GM13976 (cell line): Measurements from ENCODE around the gene ZNF385B.
A peak's percentile ranks its signal among the peaks of the same experiment; 100 is the strongest.

Source experiments
- DNase-seq: peaks from one replicate; pipeline ENCODE4 v3.0.0; 2012; ENCODE audit warnings: low spot score
- in situ Hi-C: fragments of 300-500 bp; cut with MboI; formaldehyde crosslinking; loops from one replicate; pipeline ENCODE4 v1.12.0; 2022; ENCODE audit warnings: low sequenced_read_pairs, mixed read lengths, inconsistent platforms; ENCODE audit not compliant: unreplicated experiment
- TF ChIP-seq, protein P1 (sequence below): IDR thresholded peaks from 2 replicates; pipeline ENCODE4 v1.5.1; 2012; ENCODE audit warnings: borderline replicate concordance, mild to moderate bottlenecking; ENCODE audit not compliant: insufficient read depth; ENCODE audit errors: extremely low read depth, missing control alignments, control extremely low read depth

Gene ZNF385B

GRCh38 chr2:179769323-179769722 lies 92.1 kb downstream of the ZNF385B start:
- in situ Hi-C loops: no loop called here
- no peak for DNase-seq
- TF ChIP-seq, protein P1, sequence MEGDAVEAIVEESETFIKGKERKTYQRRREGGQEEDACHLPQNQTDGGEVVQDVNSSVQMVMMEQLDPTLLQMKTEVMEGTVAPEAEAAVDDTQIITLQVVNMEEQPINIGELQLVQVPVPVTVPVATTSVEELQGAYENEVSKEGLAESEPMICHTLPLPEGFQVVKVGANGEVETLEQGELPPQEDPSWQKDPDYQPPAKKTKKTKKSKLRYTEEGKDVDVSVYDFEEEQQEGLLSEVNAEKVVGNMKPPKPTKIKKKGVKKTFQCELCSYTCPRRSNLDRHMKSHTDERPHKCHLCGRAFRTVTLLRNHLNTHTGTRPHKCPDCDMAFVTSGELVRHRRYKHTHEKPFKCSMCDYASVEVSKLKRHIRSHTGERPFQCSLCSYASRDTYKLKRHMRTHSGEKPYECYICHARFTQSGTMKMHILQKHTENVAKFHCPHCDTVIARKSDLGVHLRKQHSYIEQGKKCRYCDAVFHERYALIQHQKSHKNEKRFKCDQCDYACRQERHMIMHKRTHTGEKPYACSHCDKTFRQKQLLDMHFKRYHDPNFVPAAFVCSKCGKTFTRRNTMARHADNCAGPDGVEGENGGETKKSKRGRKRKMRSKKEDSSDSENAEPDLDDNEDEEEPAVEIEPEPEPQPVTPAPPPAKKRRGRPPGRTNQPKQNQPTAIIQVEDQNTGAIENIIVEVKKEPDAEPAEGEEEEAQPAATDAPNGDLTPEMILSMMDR: no peak

- no peak for DNase-seq
- TF ChIP-seq, protein P1: no peak
- in situ Hi-C loops: no loop called here
Observed at GRCh38 chr2:179768765-179769164, 92.6 kb downstream of the ZNF385B start.

DNA sequence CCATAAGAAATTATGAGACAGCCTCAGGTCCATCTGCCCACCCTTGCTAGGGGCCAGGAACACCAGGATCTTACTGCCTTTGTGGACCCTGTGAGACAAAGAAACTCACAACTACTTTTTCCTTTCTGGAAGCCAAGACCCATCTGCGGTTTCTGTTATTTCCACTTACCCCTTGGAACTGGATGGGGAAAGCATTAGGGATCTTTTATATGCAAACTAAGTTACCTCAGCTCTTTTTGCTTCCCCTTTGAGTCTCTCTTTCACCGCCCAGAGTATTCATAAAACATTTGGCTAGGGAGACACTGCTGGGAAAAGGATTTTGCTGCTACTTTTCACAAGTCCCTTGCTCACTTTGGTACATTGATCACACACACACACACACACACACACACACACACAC lies 95.7 kb downstream of the ZNF385B start:
- TF ChIP-seq, protein P1: no peak
- in situ Hi-C loops: no loop called here
- no peak for DNase-seq

GRCh38 chr2:179764710-179765109 lies 96.7 kb downstream of the ZNF385B start:
- TF ChIP-seq, protein P1: no peak
- in situ Hi-C loops: no loop called here

DNA sequence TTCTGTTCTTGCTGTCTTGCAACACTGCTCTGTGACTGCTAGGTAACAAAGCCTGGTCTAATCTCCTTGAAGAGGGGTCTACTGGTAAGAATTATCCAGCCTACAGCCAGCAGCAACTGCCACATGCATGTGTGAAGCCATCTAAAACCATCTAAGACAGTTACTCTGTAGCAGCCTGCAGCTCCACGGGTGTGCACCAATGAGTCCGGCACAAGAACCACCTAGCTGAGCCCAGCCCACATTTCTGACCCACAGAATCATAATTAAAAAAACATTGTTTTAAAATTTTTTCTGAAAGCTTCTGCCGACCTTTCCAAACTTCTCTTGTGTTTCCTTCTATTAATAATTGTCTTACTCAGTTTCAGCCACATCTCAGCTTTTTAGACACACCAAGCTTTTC lies 102.8 kb downstream of the ZNF385B start:
- in situ Hi-C loops: loop anchor here (10.0 kb wide), 1 partner anchor 344 kb away; no protein-coding TSS in a partner anchor
- DNase-seq: no peak
- TF ChIP-seq, protein P1: no peak

More at GRCh38 chr2:179764710-179765109, 96.7 kb downstream of the ZNF385B start:
- no peak for DNase-seq

DNA sequence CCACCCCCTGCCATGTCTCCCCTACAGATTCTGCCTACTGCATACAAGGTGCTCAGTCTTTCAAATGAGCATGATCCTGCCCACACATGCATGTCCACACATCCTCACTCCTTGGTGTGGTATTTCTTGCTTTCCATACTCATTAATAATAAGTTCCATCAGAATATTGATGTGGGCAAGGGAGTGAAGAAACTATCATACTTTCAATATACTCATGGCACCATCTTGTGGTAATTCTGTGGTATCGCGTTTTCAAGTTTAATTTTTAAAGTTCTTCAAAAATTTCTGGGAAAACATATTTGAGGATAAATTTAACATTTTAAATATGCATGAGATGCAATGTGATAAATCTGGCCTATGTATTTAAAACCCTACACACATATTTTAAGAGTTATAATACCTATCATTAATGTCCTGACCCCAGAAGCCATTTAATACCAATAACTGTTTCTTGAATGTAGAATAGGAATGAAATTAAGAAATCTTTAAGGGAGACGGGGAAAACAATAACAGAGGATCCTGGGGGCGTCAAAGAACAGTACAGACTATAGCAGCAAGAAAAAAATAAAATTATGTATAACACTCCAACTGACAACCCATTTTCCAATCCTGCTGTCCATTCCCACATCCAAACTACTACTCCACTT lies 110.1 kb downstream of the ZNF385B start:
- peak; percentile 36 for DNase-seq
- TF ChIP-seq, protein P1: no peak
- in situ Hi-C loops: loop anchor here (10.0 kb wide), 1 partner anchor 336 kb away; no protein-coding TSS in a partner anchor

DNA sequence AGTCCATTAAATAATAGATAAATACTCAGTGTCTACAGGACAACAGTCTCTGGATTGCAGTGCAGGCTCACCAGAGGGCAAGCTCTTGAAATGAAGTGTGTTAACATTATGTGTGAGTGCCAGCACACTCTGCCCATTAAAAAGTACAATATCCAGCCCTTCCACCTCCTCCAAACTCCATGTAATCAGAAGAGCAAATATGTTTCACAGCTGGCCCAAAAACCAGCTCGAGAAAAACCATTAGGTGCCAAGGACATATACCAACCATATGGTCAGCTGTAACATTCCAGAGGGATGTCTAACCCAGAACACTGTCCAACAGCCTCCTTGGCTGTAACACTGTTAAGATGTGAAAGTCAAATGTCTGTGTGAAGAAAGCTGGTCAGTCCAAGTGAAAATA lies 112.2 kb downstream of the ZNF385B start:
- TF ChIP-seq, protein P1: no peak
- in situ Hi-C loops: loop anchor here (25.0 kb wide), 1 partner anchor 962 kb away; no protein-coding TSS in a partner anchor
- no peak for DNase-seq
